ENCODE data around the gene CHMP2B. TPM values are rescaled to one million over a fixed set of nuclear protein-coding genes. Genes with fewer than 3 reads are reported as not detected.
A peak's percentile ranks its signal among the peaks of the same experiment; 100 is the strongest.

CHMP2B gene
- total and polyA plus RNA-seq, 2 donors from 2014 or later, result 31.7 to 37.8 TPM

DNA sequence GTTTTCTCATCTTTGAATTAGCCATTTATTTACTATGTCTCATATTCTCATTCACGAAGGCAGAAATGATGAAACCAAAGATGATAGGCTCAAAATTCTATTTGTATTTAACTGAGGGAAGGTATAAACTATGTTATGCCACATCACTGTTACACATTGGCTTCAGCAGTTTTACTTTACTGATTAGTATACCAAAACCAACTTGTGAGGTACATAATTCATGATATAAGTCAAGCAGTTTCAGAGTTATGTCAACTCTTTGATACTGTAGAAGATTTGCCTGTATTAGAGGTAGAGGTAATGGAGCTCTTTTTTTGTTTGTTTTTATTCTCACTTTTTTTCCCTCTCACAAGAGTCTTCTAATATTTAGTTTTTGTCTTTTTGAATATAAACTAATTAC lies 22.9 kb downstream of the CHMP2B start:
- intact Hi-C loops (cut with DNase I), result no loop called here
- DNase-seq, result no peak
- no peak overlapping the region for H3K27ac ChIP-seq (ENCODE audit: low read depth in 2 of 2, low read length in 2 of 2)
- no peak overlapping the region for H3K9ac ChIP-seq (ENCODE audit: low read length in 3 of 3)
- no peaks in the 10 kb centered on the region for H3K27me3 ChIP-seq (ENCODE audit: control insufficient read depth, insufficient read depth, low read length)
- no peak overlapping the region for H3K4me3 ChIP-seq (ENCODE audit: low read length in 3 of 3)
- peaks cover 0 to 20% (median 13%) of the 10 kb centered on the region in 3 donors for H3K36me3 ChIP-seq (ENCODE audit: control insufficient read depth in 2 of 3, insufficient read depth in 3 of 3, low read length in 3 of 3)
- TF ChIP-seq, protein P1, sequence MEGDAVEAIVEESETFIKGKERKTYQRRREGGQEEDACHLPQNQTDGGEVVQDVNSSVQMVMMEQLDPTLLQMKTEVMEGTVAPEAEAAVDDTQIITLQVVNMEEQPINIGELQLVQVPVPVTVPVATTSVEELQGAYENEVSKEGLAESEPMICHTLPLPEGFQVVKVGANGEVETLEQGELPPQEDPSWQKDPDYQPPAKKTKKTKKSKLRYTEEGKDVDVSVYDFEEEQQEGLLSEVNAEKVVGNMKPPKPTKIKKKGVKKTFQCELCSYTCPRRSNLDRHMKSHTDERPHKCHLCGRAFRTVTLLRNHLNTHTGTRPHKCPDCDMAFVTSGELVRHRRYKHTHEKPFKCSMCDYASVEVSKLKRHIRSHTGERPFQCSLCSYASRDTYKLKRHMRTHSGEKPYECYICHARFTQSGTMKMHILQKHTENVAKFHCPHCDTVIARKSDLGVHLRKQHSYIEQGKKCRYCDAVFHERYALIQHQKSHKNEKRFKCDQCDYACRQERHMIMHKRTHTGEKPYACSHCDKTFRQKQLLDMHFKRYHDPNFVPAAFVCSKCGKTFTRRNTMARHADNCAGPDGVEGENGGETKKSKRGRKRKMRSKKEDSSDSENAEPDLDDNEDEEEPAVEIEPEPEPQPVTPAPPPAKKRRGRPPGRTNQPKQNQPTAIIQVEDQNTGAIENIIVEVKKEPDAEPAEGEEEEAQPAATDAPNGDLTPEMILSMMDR (IDR thresholded peaks at IDR 0.05; ENCODE audit: borderline replicate concordance, extremely low read depth, insufficient read depth), result no peak
- FAIRE-seq, result no peak
- H3K4me1 ChIP-seq (ENCODE audit: control insufficient read depth in 2 of 3, insufficient read depth in 2 of 3, low read depth in 1 of 3, low read length in 3 of 3), result no peaks in the 10 kb centered on the region
- H3K9me3 ChIP-seq (ENCODE audit: control insufficient read depth in 2 of 3, insufficient read depth in 1 of 3, low read length in 3 of 3), result no peaks in the 10 kb centered on the region

DNA sequence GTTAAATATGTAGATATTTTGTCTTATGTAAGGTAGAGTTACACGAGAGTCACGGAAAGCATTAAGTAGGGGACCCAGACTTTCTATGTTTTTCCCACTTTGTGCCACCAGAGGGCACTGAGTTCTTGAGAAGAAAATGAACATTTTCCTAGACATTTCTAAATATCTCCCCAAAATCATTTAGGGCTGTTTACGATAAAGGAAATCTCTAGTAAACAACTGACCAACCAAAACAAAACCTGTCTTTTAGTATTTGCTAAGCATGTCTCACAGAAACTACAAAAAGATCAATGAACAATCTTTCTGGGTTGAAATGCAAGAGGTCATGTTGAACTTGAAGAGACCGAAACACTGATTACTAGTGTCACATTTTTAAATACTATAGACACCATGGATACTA lies 33.2 kb downstream of the CHMP2B start:
- FAIRE-seq (peak; percentile 33), DNase-seq (peak in 4 of 5 donors; percentile 20 to 73 (median 54))
- no peak overlapping the region for H3K4me3 ChIP-seq (ENCODE audit: low read length in 3 of 3)
- peaks cover 0 to 4% (median 0%) of the 10 kb centered on the region in 3 donors for H3K36me3 ChIP-seq (ENCODE audit: control insufficient read depth in 2 of 3, insufficient read depth in 3 of 3, low read length in 3 of 3)
- H3K27me3 ChIP-seq (ENCODE audit: control insufficient read depth, insufficient read depth, low read length), result no peaks in the 10 kb centered on the region
- H3K4me1 ChIP-seq (ENCODE audit: control insufficient read depth in 2 of 3, insufficient read depth in 2 of 3, low read depth in 1 of 3, low read length in 3 of 3), result no peaks in the 10 kb centered on the region
- H3K9ac ChIP-seq (ENCODE audit: low read length in 3 of 3), result no peak overlapping the region
- no peaks in the 10 kb centered on the region for H3K9me3 ChIP-seq (ENCODE audit: control insufficient read depth in 2 of 3, insufficient read depth in 1 of 3, low read length in 3 of 3)
- TF ChIP-seq, protein P1 (IDR thresholded peaks at IDR 0.05; ENCODE audit: borderline replicate concordance, extremely low read depth, insufficient read depth), result peak; percentile 28
- intact Hi-C loops (cut with DNase I), result no loop called here
- H3K27ac ChIP-seq (ENCODE audit: low read depth in 2 of 2, low read length in 2 of 2), result no peak overlapping the region

DNA sequence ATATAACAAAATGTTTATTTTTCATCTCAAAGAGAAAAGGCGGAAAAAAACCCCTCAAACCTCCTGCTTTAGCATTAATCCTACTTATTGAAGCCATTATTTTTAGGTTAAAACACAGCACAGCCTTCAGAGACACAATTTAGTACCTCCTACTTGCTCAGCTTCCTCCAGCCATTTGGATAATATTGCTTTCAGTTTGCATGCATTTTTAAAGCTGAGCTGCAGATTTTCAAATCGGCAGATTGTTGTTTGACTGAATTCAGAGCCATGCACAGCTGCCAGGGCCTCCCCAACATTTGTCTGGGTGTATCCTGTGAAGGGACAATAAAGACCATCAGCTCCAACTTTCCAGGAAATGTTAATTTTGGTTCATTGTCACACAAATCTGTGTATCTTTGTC lies 34.8 kb downstream of the CHMP2B start:
- no peak for FAIRE-seq
- Histone ChIP-seq H3K4me3 (ENCODE audit: low read length in 3 of 3) (no peak overlapping the region), H3K9ac (ENCODE audit: low read length in 3 of 3) (no peak overlapping the region), H3K27me3 (ENCODE audit: control insufficient read depth, insufficient read depth, low read length) (no peaks in the 10 kb centered on the region), H3K9me3 (ENCODE audit: control insufficient read depth in 2 of 3, insufficient read depth in 1 of 3, low read length in 3 of 3) (no peaks in the 10 kb centered on the region), H3K27ac (ENCODE audit: low read depth in 2 of 2, low read length in 2 of 2) (no peak overlapping the region), H3K36me3 (ENCODE audit: control insufficient read depth in 2 of 3, insufficient read depth in 3 of 3, low read length in 3 of 3) (no peaks in the 10 kb centered on the region), H3K4me1 (ENCODE audit: control insufficient read depth in 2 of 3, insufficient read depth in 2 of 3, low read depth in 1 of 3, low read length in 3 of 3) (no peaks in the 10 kb centered on the region)
- DNase-seq, result no peak
- intact Hi-C loops (cut with DNase I), result no loop called here
- TF ChIP-seq, protein P1 (IDR thresholded peaks at IDR 0.05; ENCODE audit: borderline replicate concordance, extremely low read depth, insufficient read depth), result no peak

Measured in kidney (tissue), 14 donors.